Neural cell (in vitro differentiated cells): ENCODE results near the gene SP3.

Source experiments
- CTCF ChIP-seq: fragments of 450-650 bp; IDR thresholded peaks from 2 replicates; pipeline ENCODE4 v1.5.1; 2014; ENCODE audit warnings: antibody characterized with exemption, mild to moderate bottlenecking, moderate library complexity; ENCODE audit not compliant: poor library complexity, severe bottlenecking
- EP300 ChIP-seq: fragments of 450-650 bp; conservative IDR thresholded peaks from 2 replicates; pipeline ENCODE4 v1.6.1; 2014; ENCODE audit warnings: antibody characterized with exemption, mild to moderate bottlenecking, moderate library complexity; ENCODE audit not compliant: poor library complexity, severe bottlenecking
- EZH2 ChIP-seq: fragments of 200-600, 300-800 bp; shearing (Covaris generic), sonication (generic); IDR thresholded peaks from 2 replicates; pipeline ENCODE4 v1.6.1; 2014; ENCODE audit warnings: antibody characterized with exemption, low read length, borderline replicate concordance, mild to moderate bottlenecking; ENCODE audit not compliant: insufficient read depth, poor library complexity, severe bottlenecking
- POLR2AphosphoS5 ChIP-seq: IDR thresholded peaks from 2 replicates; pipeline ENCODE4 v1.6.1; 2012
- RAD21 ChIP-seq: fragments of 450-650 bp; conservative IDR thresholded peaks from 2 replicates; pipeline ENCODE4 v1.6.1; 2014; ENCODE audit warnings: antibody characterized with exemption, mild to moderate bottlenecking, moderate library complexity
- REST ChIP-seq: IDR thresholded peaks from 2 replicates; pipeline ENCODE4 v1.6.1; 2012; ENCODE audit warnings: borderline replicate concordance
- SMC3 ChIP-seq: fragments of 450-650 bp; conservative IDR thresholded peaks from 2 replicates; pipeline ENCODE4 v1.6.1; 2014; ENCODE audit warnings: antibody characterized with exemption, mild to moderate bottlenecking, moderate library complexity; ENCODE audit not compliant: poor library complexity

- no peak for TF ChIP-seq CTCF
- no peak for TF ChIP-seq EZH2
- no peak for TF ChIP-seq SMC3
- TF ChIP-seq RAD21, result no peak
- no peak for TF ChIP-seq EP300
- no peak for TF ChIP-seq POLR2AphosphoS5
- no peak for TF ChIP-seq REST
Observed at GRCh38 chr2:174001107-174001506, 35.9 kb upstream of the SP3 start.
